GM19397 (cell line): ENCODE results near the gene CPM.

Source experiments
- ATAC-seq: cut with Tn5 transposase; IDR thresholded peaks from one replicate; pipeline ENCODE4 v1.9.1; 2021; ENCODE audit warnings: mild to moderate bottlenecking, moderate library complexity; ENCODE audit not compliant: unreplicated experiment

Gene CPM

DNA sequence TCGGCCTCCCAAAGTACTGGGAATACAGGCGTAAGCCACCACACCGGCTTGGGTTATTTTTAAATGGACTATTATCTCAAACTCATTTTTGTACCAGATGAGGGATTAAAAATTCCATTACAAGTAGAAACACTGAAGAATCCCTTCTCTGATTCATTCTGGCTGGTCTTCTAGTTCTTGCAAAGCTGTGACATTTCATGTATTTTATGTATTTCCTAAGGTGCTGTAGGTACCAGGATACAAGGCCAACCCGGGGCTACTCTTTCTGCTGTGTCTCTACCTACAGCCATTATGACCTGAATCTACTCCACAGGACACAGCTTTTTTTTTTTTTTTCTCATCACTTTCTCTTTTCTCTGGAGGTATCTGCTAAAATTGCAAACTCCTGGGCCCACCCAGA, 24.9 kb downstream of the CPM start:
- no peak for ATAC-seq

DNA sequence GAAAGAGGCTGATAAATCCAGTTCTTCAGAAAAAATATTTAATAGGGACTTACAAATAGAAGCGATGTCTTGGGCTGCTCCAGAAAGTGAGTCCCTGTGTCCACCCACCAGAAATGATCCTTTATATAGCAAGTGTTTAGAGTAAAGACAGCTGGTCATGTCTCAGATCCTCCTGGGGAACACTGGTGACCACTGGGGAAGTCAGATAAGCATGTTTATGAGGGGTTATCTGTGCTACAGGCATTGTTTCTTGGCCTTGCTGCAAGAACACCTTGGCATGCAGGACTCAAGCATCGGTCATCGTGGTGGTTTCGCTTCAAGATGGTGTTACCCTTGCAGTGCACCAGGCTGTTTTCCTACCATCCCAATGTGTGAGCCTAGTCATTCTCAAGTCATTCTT, 27.2 kb downstream of the CPM start:
- no peak for ATAC-seq

DNA sequence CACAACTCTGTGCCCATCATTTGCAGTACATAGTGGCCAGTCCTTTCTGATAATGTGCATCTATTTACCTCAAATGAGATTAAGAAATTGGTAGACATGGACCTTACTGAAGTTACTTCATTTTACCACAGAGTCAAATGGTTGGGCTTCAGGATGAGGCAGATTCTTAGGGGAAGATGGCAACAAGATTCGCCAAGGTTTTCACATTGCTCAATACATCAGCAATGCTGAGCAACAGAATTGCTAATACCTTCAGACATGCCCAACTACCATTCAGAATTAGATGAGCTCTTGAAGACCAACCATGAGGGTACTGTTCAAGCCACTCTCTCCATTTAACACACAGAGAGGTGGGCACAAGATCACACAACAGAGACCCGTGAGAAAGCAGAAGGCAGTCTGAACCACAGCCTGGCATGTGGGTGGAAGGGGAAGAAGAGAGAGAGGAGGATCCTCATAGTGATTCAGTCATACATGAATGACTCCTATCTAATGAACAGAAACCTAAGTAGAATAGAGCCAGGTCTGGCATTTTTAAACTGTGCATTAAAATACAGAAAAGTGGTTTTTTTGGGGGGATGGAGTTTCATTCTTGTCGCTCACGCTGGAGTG, 28.5 kb downstream of the CPM start:
- no peak for ATAC-seq

DNA sequence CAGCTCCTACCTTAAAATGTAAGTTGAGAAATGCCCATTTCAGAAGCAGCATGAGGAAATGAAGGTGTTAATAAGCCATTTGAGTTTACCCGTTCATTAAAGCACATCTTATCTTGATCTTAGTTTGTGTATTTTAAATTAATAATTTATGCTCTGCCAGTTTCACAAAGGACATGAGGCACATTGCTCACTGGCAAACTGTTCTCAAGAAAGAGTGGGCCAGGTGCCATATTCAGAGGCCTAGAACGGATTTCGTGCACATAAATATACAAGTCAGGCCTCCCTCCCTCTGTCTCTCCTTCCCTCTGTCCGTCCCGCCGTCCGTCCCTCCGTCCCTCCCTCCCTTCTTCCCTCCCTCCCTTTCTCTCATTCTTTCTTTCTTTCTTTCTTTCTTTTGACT, 29.5 kb downstream of the CPM start:
- no peak for ATAC-seq

DNA sequence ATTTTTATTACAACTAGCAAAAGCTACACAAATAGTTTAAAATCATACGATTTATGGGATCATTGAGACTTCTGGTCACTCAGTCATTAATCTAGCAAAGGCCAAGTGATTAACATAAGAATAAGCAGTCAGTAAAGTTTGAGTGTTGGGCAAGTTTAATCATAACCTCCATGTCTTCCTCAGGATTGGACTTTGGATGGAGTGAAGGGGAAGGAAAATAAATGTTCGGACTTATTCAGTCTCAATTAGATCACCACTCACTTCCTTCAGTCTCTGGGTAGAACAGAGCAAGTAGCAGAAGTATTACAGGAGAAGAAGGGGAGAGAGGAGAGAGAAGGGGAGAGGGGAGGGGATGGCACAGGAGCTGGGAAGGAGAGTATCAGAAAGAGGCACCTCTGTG, 31.4 kb downstream of the CPM start:
- ATAC-seq: no peak

DNA sequence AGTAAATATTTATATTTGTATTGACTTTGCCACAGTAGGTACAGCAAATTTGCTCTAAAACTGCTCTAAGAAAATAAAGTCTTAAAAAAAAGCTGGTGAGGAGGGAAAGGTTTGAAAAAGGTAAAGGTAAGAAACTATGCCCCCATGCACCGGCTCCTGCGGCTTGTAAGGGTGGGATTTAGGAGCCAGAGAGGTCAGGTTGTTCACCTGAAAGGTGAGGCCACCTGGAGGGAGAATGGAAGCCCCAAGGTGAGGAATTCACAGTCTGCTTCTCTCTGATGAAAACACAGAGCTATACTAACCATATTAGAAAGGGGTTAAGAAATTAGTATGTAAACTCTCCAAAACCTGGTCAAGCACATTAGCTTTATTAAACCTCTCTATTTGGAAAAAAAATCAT, 31.8 kb downstream of the CPM start:
- ATAC-seq: no peak

DNA sequence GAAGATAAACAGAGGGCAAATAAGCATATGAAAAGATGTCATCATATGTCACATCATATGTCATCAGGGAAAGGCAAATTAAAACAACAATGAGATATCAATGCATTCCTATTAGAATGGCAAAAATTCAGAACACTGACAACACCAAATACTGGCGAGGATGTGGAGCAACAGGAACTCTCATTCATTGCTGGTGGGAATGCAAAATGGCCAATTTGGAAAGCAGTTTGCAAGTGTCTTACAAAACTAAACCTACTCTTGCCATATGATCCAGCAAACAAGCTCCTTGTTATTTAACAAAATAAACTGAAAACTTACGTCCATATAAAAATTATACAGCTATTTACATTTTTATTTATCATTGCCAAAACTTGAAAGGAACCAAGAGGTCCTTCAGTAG, 32.7 kb downstream of the CPM start:
- ATAC-seq: no peak

DNA sequence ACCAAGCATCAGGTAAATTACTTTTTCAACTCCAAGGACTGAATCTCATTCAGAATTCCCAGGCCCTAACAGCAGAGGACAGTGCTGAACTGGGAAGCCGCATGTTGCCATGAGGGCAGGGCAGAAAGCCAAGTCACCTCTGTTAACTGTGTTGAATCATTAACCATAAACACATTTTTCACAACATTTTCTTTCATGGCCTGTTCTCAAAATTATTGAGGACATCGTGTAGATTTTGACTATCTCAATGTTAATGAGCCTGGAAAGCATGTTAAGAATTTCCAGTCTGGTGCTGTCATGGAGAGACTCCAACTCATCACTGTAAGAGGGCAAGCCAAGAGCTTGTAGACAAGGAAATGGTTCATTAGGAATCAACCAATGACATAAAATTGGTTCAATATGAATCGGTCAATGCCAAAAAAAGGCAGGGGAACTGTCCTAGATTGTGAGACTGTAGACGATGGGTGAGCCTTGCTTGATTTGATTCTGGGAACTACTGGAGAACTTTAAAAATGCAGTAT, 33.7 kb downstream of the CPM start:
- no peak for ATAC-seq

DNA sequence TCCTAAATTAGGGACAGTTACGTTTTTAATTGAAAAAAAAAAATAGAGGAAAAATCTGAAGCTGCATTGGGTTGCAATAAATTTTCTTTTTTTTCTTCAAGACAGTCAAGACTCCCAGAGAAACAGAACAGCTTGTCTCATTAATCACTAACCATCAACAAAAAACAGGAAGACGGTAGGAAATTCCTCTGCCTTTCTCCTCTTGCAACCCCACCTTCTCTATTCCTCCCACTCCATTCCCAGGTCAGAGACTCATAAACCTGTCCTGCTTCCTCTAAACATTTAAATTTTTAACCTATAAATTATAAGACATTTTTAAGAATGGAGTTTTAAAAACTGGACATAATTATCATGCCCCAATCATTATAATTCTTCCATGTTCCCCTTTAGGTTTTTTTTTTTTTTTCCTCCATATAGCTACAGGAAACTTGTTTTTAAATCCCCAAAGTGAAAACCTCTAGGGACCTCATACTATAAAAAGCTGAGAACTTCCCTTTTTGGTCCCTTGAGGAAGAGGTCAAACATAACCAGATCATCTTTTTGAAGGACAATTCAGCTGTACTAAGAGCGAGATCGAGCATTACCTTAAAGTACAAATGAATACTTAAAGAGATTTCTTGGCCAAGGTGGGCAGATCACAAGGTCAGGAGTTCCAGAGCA, 36.0 kb downstream of the CPM start:
- no peak for ATAC-seq

DNA sequence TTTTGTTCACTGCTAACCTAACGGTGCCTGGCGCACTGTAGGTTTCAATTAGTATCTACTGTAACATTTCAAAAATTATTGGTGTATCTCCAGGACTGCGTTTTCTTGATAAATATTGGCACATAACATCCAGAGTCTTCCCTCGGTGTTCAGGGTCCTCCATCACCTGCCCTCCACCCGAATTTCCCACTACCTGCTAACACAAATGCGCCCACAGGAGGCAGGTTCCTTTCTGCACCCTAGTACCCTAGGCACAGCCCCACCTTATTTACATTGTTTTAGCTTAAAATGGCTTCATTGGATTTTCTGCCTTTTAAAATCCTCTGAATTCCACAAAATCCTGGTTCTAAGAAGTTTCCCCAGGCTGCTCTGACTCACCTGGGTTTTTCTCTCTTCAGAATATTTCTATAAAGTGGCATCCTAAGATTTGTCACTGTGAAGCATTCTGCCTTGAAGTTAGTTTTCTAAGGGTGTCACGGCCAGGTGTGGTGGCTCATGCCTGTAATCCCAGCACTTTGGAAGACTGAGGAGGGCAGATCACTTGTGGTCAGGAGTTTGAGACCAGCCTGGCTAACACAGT, 38.6 kb downstream of the CPM start:
- ATAC-seq: no peak

DNA sequence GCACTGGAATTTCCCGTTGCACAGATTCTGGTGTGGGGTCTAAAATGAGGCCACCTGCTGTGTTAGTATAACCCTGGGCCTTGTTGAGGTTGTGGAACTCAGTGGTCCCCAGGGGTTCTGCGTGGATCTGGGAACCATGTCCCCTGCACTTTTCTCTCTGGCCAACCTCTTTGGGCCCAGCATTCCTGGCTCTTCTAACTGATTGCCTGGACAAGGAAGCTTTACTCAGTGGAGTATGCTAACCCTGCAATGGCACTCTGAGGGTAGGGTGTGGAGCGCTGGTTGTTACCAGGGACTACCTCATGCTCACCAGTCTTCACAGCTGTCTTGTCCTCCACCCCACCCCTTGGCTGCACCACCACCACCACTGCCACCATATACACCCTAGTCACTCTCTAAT, 39.2 kb downstream of the CPM start:
- ATAC-seq: no peak

DNA sequence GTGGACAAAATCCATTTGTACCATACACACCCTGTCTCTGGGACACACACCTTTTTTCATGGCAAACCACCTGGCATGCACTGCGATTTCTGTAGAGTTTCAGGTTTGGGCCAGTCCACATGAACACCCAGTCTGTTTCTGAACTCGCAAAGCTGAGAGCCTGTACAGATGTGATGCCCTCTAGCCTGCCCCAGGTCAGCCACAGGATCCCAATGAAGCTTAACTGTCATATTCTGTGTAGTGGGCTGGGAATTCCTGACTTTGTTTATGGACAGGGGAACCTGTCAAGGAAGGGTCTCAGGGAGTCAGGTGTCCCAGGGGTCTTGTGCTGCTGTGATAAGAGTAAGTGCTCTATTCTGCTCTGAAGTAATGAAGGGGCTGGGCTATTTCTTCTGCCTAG, 39.8 kb downstream of the CPM start:
- no peak for ATAC-seq

DNA sequence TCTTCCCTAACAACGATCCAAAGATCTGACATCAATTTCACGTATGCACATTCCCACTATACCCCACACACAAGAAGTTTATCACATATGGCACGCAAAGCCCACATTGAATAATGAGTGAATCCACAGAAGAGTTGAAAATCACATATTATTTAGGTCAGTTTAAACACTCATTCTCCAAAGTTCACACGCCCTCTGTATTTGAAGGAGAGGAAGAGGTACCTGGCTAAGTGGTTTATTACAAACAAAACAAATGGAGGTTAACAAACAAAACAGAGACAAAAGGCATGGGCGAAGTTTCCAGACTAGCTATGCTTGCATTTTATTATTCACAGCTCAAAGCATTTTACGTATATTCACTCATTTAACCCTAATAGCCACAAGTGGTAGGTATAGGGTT, 41.8 kb downstream of the CPM start:
- ATAC-seq: no peak

DNA sequence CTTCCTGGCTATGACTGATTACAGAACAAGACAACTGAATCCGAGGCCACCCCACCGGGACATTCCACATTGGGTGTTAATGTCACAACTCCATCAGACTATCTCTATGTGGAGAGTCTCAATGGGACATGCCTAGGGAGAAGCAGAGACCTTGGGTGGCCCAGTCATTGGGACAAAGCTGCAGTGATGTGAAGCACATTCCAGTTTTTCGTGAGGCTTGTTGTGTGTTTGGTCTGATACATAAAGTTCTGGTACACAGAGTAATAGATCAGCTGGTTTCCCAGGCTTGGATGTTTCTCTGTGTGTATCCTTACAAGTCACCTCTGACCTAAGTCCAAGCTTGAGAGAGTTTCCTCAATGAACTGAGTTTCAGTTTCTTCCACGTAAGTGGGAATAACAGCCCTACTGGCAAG, 42.3 kb downstream of the CPM start:
- ATAC-seq: no peak

DNA sequence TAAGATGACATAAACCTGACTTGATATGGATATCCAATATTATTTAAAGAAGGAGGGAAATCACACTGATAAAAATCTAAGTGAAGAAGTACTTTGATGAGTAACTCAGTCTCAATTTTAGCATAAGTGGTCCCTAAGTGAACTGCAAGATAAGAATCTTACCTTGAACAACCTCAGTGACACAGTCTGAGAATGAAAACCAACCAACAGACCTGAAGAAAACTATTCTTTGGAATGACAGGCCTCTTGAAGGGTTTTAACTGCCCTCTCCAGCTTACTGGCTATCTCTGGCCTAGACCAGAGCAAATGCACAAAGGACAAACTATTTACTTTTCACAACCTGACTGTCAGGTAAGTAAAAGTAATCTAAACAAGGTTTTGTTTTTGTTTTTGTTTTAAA, 44.7 kb downstream of the CPM start:
- ATAC-seq: no peak

DNA sequence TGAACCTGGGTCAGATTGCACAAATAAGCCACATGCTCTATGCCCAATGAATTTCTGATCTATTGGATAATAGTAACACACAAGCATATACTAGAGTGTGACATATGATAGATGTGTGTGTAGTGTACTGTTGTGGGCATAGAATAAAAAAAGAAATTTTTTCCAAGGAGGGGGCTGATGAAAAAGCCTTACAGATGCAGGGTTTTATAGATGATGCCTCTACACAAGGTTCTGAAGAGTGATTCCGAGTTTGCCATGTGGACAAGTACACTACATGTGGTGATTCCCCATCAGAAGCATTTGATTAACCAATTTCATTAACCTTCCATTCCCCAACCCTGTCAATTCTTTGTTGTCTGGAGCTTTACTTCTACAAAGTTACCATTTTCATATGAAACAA, 45.3 kb downstream of the CPM start:
- ATAC-seq: no peak

DNA sequence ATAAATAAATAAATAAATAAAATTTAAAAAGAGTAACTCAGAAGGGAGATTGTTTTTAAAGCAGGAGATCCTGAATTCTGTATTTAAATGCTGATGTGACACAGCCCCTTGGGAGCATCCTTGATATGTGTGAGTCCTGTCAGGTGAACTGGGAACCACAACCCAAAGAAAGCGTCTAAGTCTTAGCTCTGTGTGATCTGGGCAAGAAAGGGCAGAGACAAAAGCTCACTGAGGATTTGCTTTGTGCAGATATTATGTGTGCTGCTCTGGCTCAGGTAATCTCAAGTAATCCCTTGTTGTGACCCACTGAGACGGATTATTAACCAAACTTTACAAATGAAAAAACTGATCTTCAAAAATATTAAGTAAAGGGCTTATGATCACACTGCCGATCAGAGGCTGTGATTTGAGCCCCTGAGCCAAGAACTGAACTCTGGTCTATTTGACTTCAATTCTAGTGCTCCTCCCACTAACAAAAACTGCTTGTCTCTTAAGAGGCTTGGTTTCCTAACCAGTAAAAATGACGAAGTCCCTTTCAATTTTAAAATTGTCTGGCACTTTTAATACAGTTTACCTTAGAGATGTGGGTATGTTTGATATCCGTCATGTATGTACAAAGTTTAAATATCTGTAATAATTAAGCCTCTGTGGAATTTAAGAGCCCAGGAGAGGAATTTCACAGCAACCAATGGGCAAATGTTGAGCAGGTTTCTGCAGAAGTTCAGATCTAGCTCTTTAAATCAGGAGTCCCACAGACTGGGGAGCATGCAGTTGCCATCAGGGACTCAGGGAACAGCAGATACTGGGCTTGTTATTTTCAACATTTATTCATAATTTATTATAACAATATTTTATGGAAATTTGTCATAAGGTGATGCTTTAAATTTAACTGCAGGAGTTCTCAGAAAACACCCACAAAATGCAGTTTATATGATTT, 46.1 kb downstream of the CPM start:
- no peak for ATAC-seq

DNA sequence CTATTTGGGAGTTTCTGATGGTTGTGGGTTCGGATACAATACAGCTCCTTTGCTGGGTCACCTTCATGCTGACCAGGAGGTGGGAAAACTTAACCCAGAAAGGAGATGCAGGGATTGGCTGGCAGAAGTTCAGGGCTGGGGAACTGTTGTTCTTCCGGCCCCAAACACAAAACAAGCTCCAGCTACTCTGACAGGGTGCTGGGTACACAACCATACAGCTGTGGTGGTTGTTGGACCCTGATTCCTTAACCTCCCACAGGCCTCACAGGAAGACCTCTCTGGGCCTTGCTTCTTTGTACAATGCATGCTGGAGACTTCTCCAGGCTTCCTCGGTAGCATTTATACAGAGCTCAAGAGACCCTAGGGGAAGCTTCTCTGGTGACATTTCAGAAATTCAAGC, 47.6 kb downstream of the CPM start:
- ATAC-seq: no peak

DNA sequence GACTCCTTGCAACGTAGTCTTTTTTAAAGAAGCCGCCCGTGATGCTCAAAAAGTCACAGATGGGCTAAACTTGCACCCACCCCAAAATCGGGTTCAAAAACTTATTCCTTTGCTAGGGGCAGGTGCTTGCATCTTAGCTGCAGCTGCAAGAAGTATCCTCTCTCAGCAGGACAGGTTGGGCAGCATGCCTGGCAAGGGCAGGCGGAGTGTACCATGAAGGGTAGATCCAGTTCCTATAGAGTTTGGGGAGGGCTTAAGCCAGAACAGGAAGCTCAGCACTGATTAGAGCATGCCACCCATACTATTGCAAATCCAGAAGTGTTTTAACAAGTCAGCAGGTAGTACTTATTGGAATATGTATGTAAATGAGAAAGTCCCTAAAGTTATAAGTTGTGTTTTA, 48.7 kb downstream of the CPM start:
- no peak for ATAC-seq

DNA sequence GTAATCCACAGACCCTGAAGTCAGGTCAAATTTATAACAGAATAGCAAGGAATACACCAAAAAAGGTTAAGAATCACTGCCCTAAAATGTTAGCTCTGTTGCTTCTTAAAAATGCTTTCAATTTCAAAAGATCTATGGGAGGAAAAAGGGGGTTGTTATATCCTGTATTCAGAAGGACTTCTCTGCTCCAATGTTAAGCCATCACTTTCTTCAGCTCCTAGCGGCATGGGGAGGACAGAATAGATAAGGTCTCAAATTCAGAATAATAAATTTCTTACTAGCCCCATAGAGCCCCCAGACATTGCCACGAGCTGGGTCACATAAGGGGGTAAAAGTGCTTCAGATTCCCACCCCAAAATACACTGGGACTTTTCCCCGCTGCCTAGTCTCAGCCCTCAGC, 49.8 kb downstream of the CPM start:
- no peak for ATAC-seq

DNA sequence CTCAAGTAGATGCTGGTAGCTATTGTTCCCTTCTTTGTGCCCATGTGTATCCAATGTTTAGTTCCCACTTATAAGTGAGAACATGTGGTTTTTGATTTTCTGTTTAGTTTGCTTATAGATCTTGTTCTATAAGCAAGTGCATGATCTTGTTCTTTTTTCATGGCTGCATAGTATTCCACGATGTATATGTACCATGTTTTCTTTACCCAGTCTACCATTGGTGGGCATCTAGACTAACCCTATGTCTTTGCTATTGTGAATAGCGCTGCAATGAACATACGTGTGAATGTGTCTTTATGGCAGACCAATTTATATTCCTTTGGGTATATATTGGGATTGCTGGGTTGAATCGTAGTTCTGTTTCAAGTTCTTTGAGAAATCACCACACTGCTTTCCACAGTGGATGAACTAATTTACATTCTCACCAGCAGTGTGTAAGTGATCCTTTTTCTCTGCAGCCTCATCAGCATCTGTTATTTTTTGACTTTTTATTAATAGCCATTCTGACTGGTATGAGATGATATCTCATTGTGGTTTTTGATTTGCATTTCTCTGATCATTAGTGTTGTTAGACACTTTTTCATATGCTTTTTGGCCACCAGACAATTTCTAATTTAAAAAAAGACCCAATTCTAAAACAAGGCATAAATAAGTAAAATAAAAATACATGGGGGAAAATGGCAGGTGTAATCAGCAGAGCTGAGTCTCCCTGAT, 50.6 kb downstream of the CPM start:
- no peak for ATAC-seq
